Measurements from ENCODE around the gene IPO9.

The IPO9 gene

DNA sequence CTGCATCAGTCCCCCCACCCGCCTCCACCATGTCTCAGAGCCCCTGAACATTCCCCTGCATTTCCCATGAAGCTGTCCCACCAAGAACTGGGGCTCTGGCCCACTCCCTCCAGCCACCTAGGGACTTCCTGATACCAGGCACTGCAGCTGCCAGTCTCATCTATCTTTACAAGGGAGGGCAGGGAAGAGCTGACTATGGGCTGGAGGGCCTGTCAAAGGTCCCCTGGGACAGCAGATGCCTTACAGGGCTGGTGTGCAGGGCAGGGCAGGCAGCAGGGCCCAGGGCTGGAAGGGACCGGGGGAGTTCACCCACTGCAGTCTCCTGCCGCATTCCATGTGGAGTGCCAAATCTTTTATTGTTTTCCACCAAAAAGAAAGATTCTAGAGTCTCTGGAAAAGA lies 77.4 kb downstream of the IPO9 start:
- TF ChIP-seq, protein P1, sequence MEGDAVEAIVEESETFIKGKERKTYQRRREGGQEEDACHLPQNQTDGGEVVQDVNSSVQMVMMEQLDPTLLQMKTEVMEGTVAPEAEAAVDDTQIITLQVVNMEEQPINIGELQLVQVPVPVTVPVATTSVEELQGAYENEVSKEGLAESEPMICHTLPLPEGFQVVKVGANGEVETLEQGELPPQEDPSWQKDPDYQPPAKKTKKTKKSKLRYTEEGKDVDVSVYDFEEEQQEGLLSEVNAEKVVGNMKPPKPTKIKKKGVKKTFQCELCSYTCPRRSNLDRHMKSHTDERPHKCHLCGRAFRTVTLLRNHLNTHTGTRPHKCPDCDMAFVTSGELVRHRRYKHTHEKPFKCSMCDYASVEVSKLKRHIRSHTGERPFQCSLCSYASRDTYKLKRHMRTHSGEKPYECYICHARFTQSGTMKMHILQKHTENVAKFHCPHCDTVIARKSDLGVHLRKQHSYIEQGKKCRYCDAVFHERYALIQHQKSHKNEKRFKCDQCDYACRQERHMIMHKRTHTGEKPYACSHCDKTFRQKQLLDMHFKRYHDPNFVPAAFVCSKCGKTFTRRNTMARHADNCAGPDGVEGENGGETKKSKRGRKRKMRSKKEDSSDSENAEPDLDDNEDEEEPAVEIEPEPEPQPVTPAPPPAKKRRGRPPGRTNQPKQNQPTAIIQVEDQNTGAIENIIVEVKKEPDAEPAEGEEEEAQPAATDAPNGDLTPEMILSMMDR (IDR thresholded peaks at IDR 0.05; ENCODE audit: low read depth, low read length, missing control alignments): no peak
- no peak overlapping the region for H3K4me3 ChIP-seq (replicated peaks; ENCODE audit: low read depth, low read length)
- no peak for DNase-seq (ENCODE audit: extremely low read depth, low read depth)

DNA sequence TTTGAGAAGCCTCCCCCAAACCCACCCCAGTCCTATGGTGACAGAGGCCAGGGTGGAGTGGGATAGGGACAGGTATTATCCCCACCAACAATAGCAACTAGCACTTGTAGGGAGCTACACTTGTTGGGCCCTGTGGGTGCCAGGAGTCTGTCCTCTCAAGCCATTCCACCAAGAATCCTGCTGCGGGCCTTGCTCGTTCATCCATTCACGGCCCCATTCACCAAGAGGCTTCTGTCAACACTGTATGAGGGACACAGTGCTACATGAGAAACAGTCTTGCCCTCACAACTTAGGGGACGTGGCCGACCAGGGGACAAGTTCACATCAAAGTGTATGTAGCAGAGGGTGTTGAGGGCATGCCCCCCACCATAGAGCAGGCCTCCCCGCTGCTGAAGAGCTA lies 78.7 kb downstream of the IPO9 start:
- no peak for DNase-seq (ENCODE audit: extremely low read depth, low read depth)

GRCh38 chr1:201911826-201912571 lies 83.0 kb downstream of the IPO9 start:
- no peak for DNase-seq (ENCODE audit: extremely low read depth, low read depth)
- TF ChIP-seq, protein P1 (IDR thresholded peaks at IDR 0.05; ENCODE audit: low read depth, low read length, missing control alignments): no peak

More for the DNA sequence above, 78.7 kb downstream of the IPO9 start:
- H3K4me3 ChIP-seq (replicated peaks; ENCODE audit: low read depth, low read length): no peak overlapping the region
- TF ChIP-seq, protein P1 (IDR thresholded peaks at IDR 0.05; ENCODE audit: low read depth, low read length, missing control alignments): no peak

DNA sequence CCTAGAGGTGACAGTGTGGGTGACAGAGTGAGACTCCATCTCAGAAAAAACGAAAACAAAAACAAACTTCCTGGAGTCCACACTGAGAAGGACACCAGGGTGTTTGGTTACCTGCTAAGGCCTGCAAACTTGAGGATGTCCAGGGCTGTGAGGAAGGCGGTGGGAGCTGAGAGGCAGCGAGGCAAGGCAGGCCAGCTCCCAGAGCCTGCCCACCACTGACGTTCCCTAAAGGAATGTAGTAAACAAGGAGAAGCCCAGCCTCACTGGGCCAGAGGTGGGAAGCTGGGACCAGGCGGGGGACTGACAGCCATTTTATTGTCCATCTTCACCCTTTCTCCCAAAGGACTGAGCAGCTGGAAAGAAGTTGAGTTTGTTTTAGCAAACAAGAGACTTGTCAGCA lies 83.9 kb downstream of the IPO9 start:
- no peak for DNase-seq (ENCODE audit: extremely low read depth, low read depth)
- TF ChIP-seq, protein P1 (IDR thresholded peaks at IDR 0.05; ENCODE audit: low read depth, low read length, missing control alignments): no peak
- no peak overlapping the region for H3K4me3 ChIP-seq (replicated peaks; ENCODE audit: low read depth, low read length)

More at GRCh38 chr1:201911826-201912571, 83.0 kb downstream of the IPO9 start:
- no peak overlapping the region for H3K4me3 ChIP-seq (replicated peaks; ENCODE audit: low read depth, low read length)

DNA sequence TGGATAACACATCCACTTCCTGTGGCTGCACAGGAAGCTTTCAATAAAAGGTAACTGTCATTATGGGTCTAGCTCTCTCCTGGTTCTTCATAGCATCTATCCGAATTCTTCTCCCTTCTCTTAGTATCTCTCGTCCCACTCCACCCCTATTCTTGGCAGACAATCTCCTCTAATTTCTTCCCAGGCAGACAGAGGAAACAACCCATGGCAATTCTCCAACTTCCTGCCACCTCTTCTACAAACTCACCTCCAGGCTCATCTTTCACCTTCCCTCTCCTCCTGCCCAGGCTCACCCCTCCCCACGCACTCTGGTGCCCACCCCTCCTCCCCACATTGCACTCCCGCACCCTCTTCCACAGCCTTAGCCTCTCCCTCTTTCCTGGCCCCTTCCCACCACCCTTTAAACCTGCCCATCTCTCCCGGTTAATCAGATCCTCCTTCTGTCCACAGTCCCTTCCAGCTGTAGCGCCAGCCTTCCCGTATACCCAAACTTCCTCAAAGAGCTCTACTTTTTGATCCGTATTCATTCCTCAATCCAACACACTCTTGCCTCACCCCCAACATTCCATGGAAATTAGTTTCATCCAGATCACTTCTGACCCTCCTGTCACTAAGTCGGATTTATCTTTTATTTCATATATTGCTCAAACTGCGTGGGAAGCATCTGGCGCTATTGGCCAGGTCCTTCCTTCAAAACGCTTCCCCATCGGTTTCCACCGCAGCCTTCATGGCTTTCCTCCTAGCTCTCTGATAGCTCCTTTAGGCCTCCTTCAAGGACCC lies 85.7 kb downstream of the IPO9 start:
- TF ChIP-seq, protein P1 (IDR thresholded peaks at IDR 0.05; ENCODE audit: low read depth, low read length, missing control alignments): no peak
- DNase-seq (ENCODE audit: extremely low read depth, low read depth): no peak
- H3K4me3 ChIP-seq (replicated peaks; ENCODE audit: low read depth, low read length): no peak overlapping the region

- TF ChIP-seq, protein P1 (IDR thresholded peaks at IDR 0.05; ENCODE audit: low read depth, low read length, missing control alignments): no peak
- peak; percentile 72 for DNase-seq (ENCODE audit: extremely low read depth, low read depth)
Measured at GRCh38 chr1:201916649-201917249, 87.8 kb downstream of the IPO9 start.

More at GRCh38 chr1:201916649-201917249, 87.8 kb downstream of the IPO9 start:
- H3K4me3 ChIP-seq (replicated peaks; ENCODE audit: low read depth, low read length): no peak overlapping the region
